Fibroblast of upper back skin (primary cell): ENCODE results near the gene FAM53B.

ENCODE experiments used
- DNase-seq: peaks from one replicate; pipeline ENCODE4 v3.0.0-alpha.2; 2013

The FAM53B gene

GRCh38 chr10:124676416-124677062 lies 67.6 kb downstream of the FAM53B start:
- DNase-seq, result no peak

GRCh38 chr10:124675824-124676223 lies 68.4 kb downstream of the FAM53B start:
- DNase-seq, result no peak

GRCh38 chr10:124675261-124675660 lies 68.9 kb downstream of the FAM53B start:
- DNase-seq, result no peak

GRCh38 chr10:124674768-124675222 lies 69.4 kb downstream of the FAM53B start:
- DNase-seq, result no peak

GRCh38 chr10:124672181-124672638 lies 72.0 kb downstream of the FAM53B start:
- no peak for DNase-seq

- DNase-seq, result no peak
These were observed 72.6 kb downstream of the FAM53B start for GRCh38 chr10:124671486-124672075.

- DNase-seq, result no peak
These were observed 73.3 kb downstream of the FAM53B start for GRCh38 chr10:124670849-124671248.

GRCh38 chr10:124669824-124670654 lies 74.1 kb downstream of the FAM53B start:
- no peak for DNase-seq

GRCh38 chr10:124669141-124669823 lies 74.9 kb downstream of the FAM53B start:
- DNase-seq, result no peak

GRCh38 chr10:124668517-124669051 lies 75.6 kb downstream of the FAM53B start:
- no peak for DNase-seq

- DNase-seq, result no peak
These were observed 76.5 kb downstream of the FAM53B start for GRCh38 chr10:124667425-124668345.

- DNase-seq, result no peak
These were observed 77.7 kb downstream of the FAM53B start for GRCh38 chr10:124666494-124666893.

GRCh38 chr10:124665980-124666379 lies 78.2 kb downstream of the FAM53B start:
- DNase-seq, result no peak

- no peak for DNase-seq
These were observed 78.6 kb downstream of the FAM53B start for GRCh38 chr10:124665558-124665957.

GRCh38 chr10:124665091-124665490 lies 79.1 kb downstream of the FAM53B start:
- no peak for DNase-seq

GRCh38 chr10:124663766-124664360 lies 80.3 kb downstream of the FAM53B start:
- DNase-seq, result no peak

- no peak for DNase-seq
These were observed 81.0 kb downstream of the FAM53B start for GRCh38 chr10:124663228-124663627.

- no peak for DNase-seq
These were observed 82.5 kb downstream of the FAM53B start for GRCh38 chr10:124661660-124662180.

GRCh38 chr10:124660404-124661125 lies 83.6 kb downstream of the FAM53B start:
- DNase-seq, result no peak

GRCh38 chr10:124659380-124659779 lies 84.8 kb downstream of the FAM53B start:
- no peak for DNase-seq
